Ovary (tissue), 9 donors: ENCODE data around the gene RBMS1. TPM values are rescaled to one million over a fixed set of nuclear protein-coding genes. Genes with fewer than 3 reads are reported as not detected.

Experiments used
- DNase-seq, 5 donors: peaks; one replicate each; pipeline ENCODE4 v3.0.0-alpha.2; 2019 to 2020
- H3K27ac ChIP-seq, 2 donors: fragments of 200-600 bp; one replicate each; pipeline versions ENCODE4 v1.5.1 to v1.8.0; 2019 to 2022
- H3K27me3 ChIP-seq: fragments of 200-600 bp; one replicate; pipeline ENCODE4 v1.8.0; 2022
- H3K36me3 ChIP-seq: fragments of 200-600 bp; sonication (generic); one replicate; pipeline ENCODE4 v1.5.1; 2019
- H3K4me1 ChIP-seq: one replicate; pipeline ENCODE4 v1.8.1; 2013; ENCODE audit warnings: mild to moderate bottlenecking, moderate library complexity; ENCODE audit not compliant: insufficient read depth
- H3K4me3 ChIP-seq: fragments of 200-600 bp; sonication (generic); one replicate; pipeline ENCODE4 v1.5.1; 2017
- H3K9me3 ChIP-seq, 2 donors: fragments of 200-600 bp in 1 of 2; sonication (generic) in 1 of 2; one replicate each; pipeline versions ENCODE4 v1.5.1 to v1.8.1; 2013 to 2019; ENCODE audit warnings: mild to moderate bottlenecking in 1 of 2, moderate library complexity in 1 of 2
- CTCF ChIP-seq, 3 donors: fragments of 450-650 bp in 2 of 3; fragments of 200-600 bp in 1 of 3; IDR thresholded peaks; one replicate each; pipeline versions ENCODE4 v1.5.1 to v1.8.0; 2016 to 2022; ENCODE audit warnings: antibody characterized with exemption in 3 of 3, mild to moderate bottlenecking in 1 of 3
- EP300 ChIP-seq: sonication (generic); formaldehyde crosslinking; IDR thresholded peaks from one replicate; pipeline ENCODE4 v1.6.1; 2017; ENCODE audit warnings: antibody characterized with exemption
- POLR2A ChIP-seq: fragments of 450-650 bp; IDR thresholded peaks from one replicate; pipeline ENCODE4 v1.6.1; 2017; ENCODE audit warnings: antibody characterized with exemption, mild to moderate bottlenecking, moderate library complexity
- WGBS, 3 donors: extraction: QIAGEN DNeasy Blood & Tissue Kit in 1 of 3; methylation state at CpG; one replicate each; pipeline versions ENCODE4 v1.1.5 to v1.1.7; 2013 to 2017; 5-methylcytosine and 5-hydroxymethylcytosine counted together
- intact Hi-C, 4 donors: fragments of 100-400 bp; cut with DNase I; formaldehyde crosslinking; loops; one replicate each; pipeline versions ENCODE4 v1.11.0 to v1.15.1; 2022 to 2023
- polyA plus RNA-seq, 2 donors: library from polyadenylated mRNA; stranded (reverse); fragments of 200-250 nt in 1 of 2; fragments of 350-450 nt in 1 of 2; fragmentation: Illumina TruSeq in 1 of 2; extraction: RNeasy Lipid Tissue Mini Kit (QIAGEN cat#74804) in 1 of 2; gene quantifications; one replicate each; pipeline ENCODE4 v1.2.3, GENCODE V29; 2013 to 2014
- total RNA-seq, 7 donors: library from RNA; depleted of rRNA in 2 of 7; stranded (reverse); fragments of >200 nt in 2 of 7; fragmentation: NEBNext Ultra II Directional in 3 of 7; extraction: Animal tissue kit (Norgen Biotek cat#: 25700) in 3 of 7; gene quantifications; one replicate each; pipeline versions ENCODE4 v1.1.0 to v1.2.4, GENCODE V29; 2016 to 2023
- donor health status: DM: no; HTN: no; CAD: no; lungs with moderate emphysema.
- donor health status: DM: no; HTN: no; CAD: no.
- donor health status: Bipolar disorder and iron deficiency.
- donor health status: DM: yes; HTN: yes; CAD: no.
- donor health status: DM: no; HTN: no; CAD: no.
- donor health status: DM: yes; HTN: yes; CAD: no.

RBMS1 gene
- total and polyA plus RNA-seq, 9 donors = 50.7 to 91.9 (median 73.8) TPM

DNA sequence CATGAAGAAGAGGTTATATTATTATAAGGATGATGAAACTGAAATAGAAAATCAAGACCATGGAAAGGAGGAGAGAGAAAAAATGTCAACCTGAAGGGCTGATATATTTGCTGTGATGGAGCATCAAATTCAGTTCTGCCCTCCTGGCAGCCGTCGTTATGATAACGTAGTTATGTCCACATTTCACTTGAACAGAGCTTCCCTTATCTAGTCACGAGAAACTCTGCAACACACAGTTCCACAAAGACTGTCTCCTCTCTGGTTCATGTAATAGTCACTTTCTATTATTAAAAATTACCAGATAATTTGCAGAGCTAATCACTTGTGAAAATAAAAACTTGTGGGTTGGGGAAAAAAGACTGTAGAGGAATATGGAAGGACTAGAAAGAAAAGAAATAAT is 19.5 kb upstream of the RBMS1 start:
- TF ChIP-seq CTCF (IDR thresholded peaks at IDR 0.05) = no peak
- TF ChIP-seq POLR2A = no peak
- no peak for TF ChIP-seq EP300
- WGBS, 3 donors = 20 to 25% (median 23%) methylated on average over 4 of the region's 4 CpGs
- H3K4me1 ChIP-seq = peaks cover 2% of the 10 kb centered on the region

DNA sequence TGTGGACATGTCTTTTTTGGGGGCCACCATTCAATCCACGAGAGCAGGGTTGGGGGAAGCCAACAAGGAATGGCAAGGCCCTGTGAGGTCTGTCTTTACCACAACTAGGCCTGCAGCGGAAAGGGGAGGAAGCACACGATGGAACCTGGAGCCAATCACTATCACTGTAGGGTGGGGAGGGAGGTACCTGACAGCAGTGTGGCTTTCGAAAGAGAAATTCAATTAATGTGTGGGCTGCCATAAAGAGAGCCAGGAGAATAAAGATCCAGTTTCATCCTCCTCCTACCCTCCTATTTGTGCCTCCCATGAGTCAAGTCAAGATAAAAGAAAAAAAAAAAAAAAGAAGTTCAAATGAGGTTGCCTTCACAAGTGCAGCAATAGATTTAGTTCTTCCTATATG is 18.9 kb upstream of the RBMS1 start:
- TF ChIP-seq CTCF (IDR thresholded peaks at IDR 0.05) (no peak), EP300 (no peak), POLR2A (no peak)
- Histone ChIP-seq H3K27me3 (no peaks in the 10 kb centered on the region), H3K27ac (no peak overlapping the region), H3K4me1 (peaks cover 2% of the 10 kb centered on the region), H3K36me3 (no peaks in the 10 kb centered on the region), H3K4me3 (no peak overlapping the region), H3K9me3 (no peaks in the 10 kb centered on the region)
- WGBS, 3 donors = 70 to 85% (median 79%) methylated on average over 4 of the region's 4 CpGs
- DNase-seq = no peak
- intact Hi-C loops = no loop called here

More for the DNA sequence above, 19.5 kb upstream of the RBMS1 start:
- Histone ChIP-seq H3K9me3 (no peaks in the 10 kb centered on the region), H3K4me3 (no peak overlapping the region), H3K27me3 (no peaks in the 10 kb centered on the region), H3K27ac (no peak overlapping the region), H3K36me3 (no peaks in the 10 kb centered on the region)
- DNase-seq = no peak
- intact Hi-C loops = no loop called here

DNA sequence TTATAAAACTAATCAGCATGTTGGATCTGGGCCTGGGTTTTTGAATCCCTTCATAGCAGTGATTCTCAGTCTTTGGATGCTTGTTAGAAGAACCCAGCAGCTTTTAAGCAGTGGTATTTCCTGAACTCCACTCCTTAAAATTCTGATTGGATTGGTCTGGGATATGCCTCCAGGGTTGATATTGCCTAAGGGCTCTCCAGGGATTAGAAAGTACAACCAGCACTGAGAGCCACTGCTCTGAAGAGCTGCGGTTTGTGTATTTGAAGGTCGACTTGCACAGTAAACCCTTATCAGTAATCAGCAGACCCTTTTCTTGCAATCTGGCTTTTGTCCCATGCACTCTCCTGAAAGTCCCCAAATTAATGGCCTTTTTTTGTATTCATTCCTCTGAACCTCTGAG is 17.0 kb upstream of the RBMS1 start:
- TF ChIP-seq EP300 = no peak
- no peak for TF ChIP-seq POLR2A
- no peaks in the 10 kb centered on the region for H3K9me3 ChIP-seq
- H3K4me3 ChIP-seq = no peak overlapping the region
- DNase-seq = no peak
- no peaks in the 10 kb centered on the region for H3K36me3 ChIP-seq
- H3K27ac ChIP-seq = no peak overlapping the region
- H3K27me3 ChIP-seq = no peaks in the 10 kb centered on the region
- H3K4me1 ChIP-seq = no peaks in the 10 kb centered on the region
- intact Hi-C loops = no loop called here
- 26 to 38% (median 32%) methylated on average over 2 of the region's 2 CpGs for WGBS, 3 donors

DNA sequence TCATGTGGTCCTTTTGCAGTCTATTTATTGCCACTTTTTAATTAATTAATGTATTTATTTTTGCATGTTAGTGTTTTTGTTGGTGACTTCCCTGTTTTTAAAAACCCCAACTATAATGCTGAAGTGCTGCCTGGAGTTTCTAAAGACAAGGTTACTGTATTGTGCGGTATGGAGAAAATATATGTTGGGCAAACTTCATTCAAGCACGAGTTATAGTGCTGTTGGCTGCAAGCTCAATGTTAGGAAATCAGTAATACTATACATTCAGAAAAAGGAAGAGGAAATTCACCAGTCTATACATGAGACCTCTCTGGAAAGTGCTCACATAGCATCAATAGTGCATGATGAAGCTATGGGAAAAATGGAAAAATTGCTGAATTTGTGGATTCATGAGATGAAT is 15.4 kb upstream of the RBMS1 start:
- intact Hi-C loops = no loop called here
- 88 to 96% (median 93%) methylated on average over 2 of the region's 2 CpGs for WGBS, 3 donors

GRCh38 chr2:160507464-160507863 is 13.9 kb upstream of the RBMS1 start:
- intact Hi-C loops = no loop called here
- Histone ChIP-seq H3K27me3 (no peaks in the 10 kb centered on the region), H3K27ac (no peak overlapping the region), H3K9me3 (no peaks in the 10 kb centered on the region), H3K4me3 (no peak overlapping the region), H3K4me1 (no peaks in the 10 kb centered on the region), H3K36me3 (no peaks in the 10 kb centered on the region)
- 39 to 79% (median 55%) methylated on average over 2 of the region's 2 CpGs for WGBS, 3 donors
- TF ChIP-seq EP300 = no peak
- no peak for TF ChIP-seq POLR2A
- TF ChIP-seq CTCF (IDR thresholded peaks at IDR 0.05) = no peak
- DNase-seq = no peak

More for the DNA sequence above, 15.4 kb upstream of the RBMS1 start:
- Histone ChIP-seq H3K9me3 (no peaks in the 10 kb centered on the region), H3K4me1 (no peaks in the 10 kb centered on the region), H3K27ac (no peak overlapping the region), H3K36me3 (no peaks in the 10 kb centered on the region), H3K27me3 (no peaks in the 10 kb centered on the region), H3K4me3 (no peak overlapping the region)
- no peak for TF ChIP-seq EP300
- no peak for TF ChIP-seq POLR2A
- TF ChIP-seq CTCF (IDR thresholded peaks at IDR 0.05) = no peak
- no peak for DNase-seq
